GM12878 (cell line): ENCODE data around the gene NPHP1. TPM values are rescaled to one million over a fixed set of nuclear protein-coding genes. Genes with fewer than 3 reads are reported as not detected.

ENCODE experiments used
- ATAC-seq: fragments of 200-7000 bp; cut with Tn5 transposase; 3 replicates; pipeline ENCODE4 v1.9.1; 2020; ENCODE audit warnings: mild to moderate bottlenecking, moderate library complexity
- BruUV-seq: library from RNA; stranded (reverse); fragments of 400-500 nt; replicated peaks from 2 replicates; lab custom pipeline; 2021; lab: Mats Ljungman, UMichigan
- CTCF ChIA-PET: fragments of 300-600 bp; sonication (Branson Sonifier 250); formaldehyde crosslinking; extraction: SDS; loops from one replicate; lab custom pipeline; 2021; ENCODE audit warnings: inconsistent platforms; lab: Yijun Ruan, JAX
- POLR2A ChIA-PET: fragments of 350-600 bp; formaldehyde crosslinking; extraction: SDS; loops from one replicate; lab custom pipeline; 2021; ENCODE audit warnings: inconsistent platforms; lab: Charles Lee
- RAD21 ChIA-PET: fragments of 300-600 bp; sonication (Branson Sonifier 250); formaldehyde crosslinking; loops from one replicate; lab custom pipeline; 2023; ENCODE audit warnings: antibody characterized with exemption; ENCODE audit not compliant: unreplicated experiment; lab: Charles Lee
- SMC1A ChIA-PET: fragments of 300-600 bp; sonication (Branson Sonifier 250); formaldehyde crosslinking; loops from one replicate; lab custom pipeline; 2023; ENCODE audit not compliant: unreplicated experiment, uncharacterized antibody; lab: Charles Lee
- DNase-seq: peaks from one replicate; pipeline ENCODE4 v3.0.0-alpha.2; 2011; ENCODE audit warnings: low read depth, low spot score
- FAIRE-seq: peaks from 3 replicates; lab custom pipeline; 2011; peaks lifted over from hg19 to GRCh38; lab: Jason Lieb, UNC
- H2AFZ ChIP-seq: 2 replicates; pipeline ENCODE4 v1.6.0; 2011; ENCODE audit warnings: low read depth, low read length, control low read depth; ENCODE audit not compliant: control insufficient read depth
- H3K27ac ChIP-seq: 2 replicates; pipeline ENCODE4 v1.5.1; 2011; ENCODE audit warnings: control low read depth; ENCODE audit not compliant: control insufficient read depth, insufficient read depth
- H3K27me3 ChIP-seq, 2 experiments: replicated peaks in 1 of 2; 2 replicates each; pipeline versions ENCODE4 v1.6.0 to v1.6.1; 2011; ENCODE audit warnings: low read length in 1 of 2; ENCODE audit not compliant: control insufficient read depth in 2 of 2, insufficient read depth in 2 of 2
- H3K36me3 ChIP-seq, 2 experiments: 2 replicates each; pipeline ENCODE4 v1.5.1; 2011; ENCODE audit warnings: low read length in 1 of 2; ENCODE audit not compliant: control insufficient read depth in 2 of 2, insufficient read depth in 2 of 2
- H3K4me1 ChIP-seq: 2 replicates; pipeline ENCODE4 v1.6.1; 2011; ENCODE audit warnings: mild to moderate bottlenecking, low read length, moderate library complexity, mixed read lengths; ENCODE audit not compliant: control insufficient read depth, insufficient read depth
- H3K4me2 ChIP-seq: 2 replicates; pipeline ENCODE4 v1.6.0; 2011; ENCODE audit warnings: control low read depth; ENCODE audit not compliant: control insufficient read depth, insufficient read depth
- H3K4me3 ChIP-seq: fragments of 200-600 bp; sonication (generic); 2 replicates; pipeline ENCODE4 v1.5.1; 2016
- H3K79me2 ChIP-seq: 2 replicates; pipeline ENCODE4 v1.6.0; 2011; ENCODE audit warnings: low read length; ENCODE audit not compliant: control insufficient read depth, insufficient read depth
- H3K9ac ChIP-seq: 2 replicates; pipeline ENCODE4 v1.8.0; 2011; ENCODE audit warnings: low read length, control low read depth, mixed read lengths; ENCODE audit not compliant: control insufficient read depth, insufficient read depth
- H3K9me3 ChIP-seq: replicated peaks from 3 replicates; pipeline ENCODE4 v1.5.1; 2011; ENCODE audit warnings: mild to moderate bottlenecking, low read length; ENCODE audit not compliant: control insufficient read depth, insufficient read depth
- H4K20me1 ChIP-seq: 2 replicates; pipeline ENCODE4 v1.6.0; 2011; ENCODE audit not compliant: control insufficient read depth, insufficient read depth
- ATF3 ChIP-seq: IDR thresholded peaks from 2 replicates; pipeline ENCODE4 v1.6.1; 2011; ENCODE audit warnings: low read depth, mild to moderate bottlenecking, low read length, moderate library complexity, borderline replicate concordance; ENCODE audit errors: extremely low read depth
- EGR1 ChIP-seq, 2 experiments: IDR thresholded peaks; 1 replicate in 1 of 2; 2 replicates in 1 of 2; pipeline ENCODE4 v1.6.1; 2011 to 2012; ENCODE audit warnings: low read depth in 2 of 2, low read length in 2 of 2, borderline replicate concordance in 1 of 2, mild to moderate bottlenecking in 1 of 2, moderate library complexity in 1 of 2
- HDAC2 ChIP-seq: fragments of 200-600 bp; sonication (generic); IDR thresholded peaks from 2 replicates; pipeline ENCODE4 v1.6.1; 2017
- SRF ChIP-seq, 2 experiments: IDR thresholded peaks; 2 replicates each; pipeline ENCODE4 v1.6.1; 2011; ENCODE audit warnings: low read depth in 2 of 2, low read length in 2 of 2, mild to moderate bottlenecking in 1 of 2, moderate library complexity in 1 of 2
- TAF1 ChIP-seq: IDR thresholded peaks from 2 replicates; pipeline ENCODE4 v1.6.1; 2011; ENCODE audit warnings: mild to moderate bottlenecking, low read depth, low read length, borderline replicate concordance
- TARDBP ChIP-seq: IDR thresholded peaks from 2 replicates; pipeline ENCODE4 v1.6.1; 2016; ENCODE audit warnings: borderline replicate concordance
- TBL1XR1 ChIP-seq: IDR thresholded peaks from 2 replicates; pipeline ENCODE4 v1.6.1; 2012; ENCODE audit warnings: low read depth, low read length, improper control_type of control experiment
- ZBTB33 ChIP-seq: fragments of 450-650 bp; IDR thresholded peaks from 2 replicates; pipeline ENCODE4 v1.6.1; 2017; ENCODE audit warnings: mild to moderate bottlenecking
- ZNF687 ChIP-seq: fragments of 450-650 bp; IDR thresholded peaks from 2 replicates; pipeline ENCODE4 v1.6.1; 2017; ENCODE audit warnings: mild to moderate bottlenecking, moderate library complexity
- WGBS: methylation state at CpG from one replicate; pipeline ENCODE4 v1.1.6; 2016; ENCODE audit warnings: low lambda C conversion rate; ENCODE audit not compliant: insufficient replicate concordance, insufficient coverage; ENCODE audit errors: missing lambda C conversion rate; 5-methylcytosine and 5-hydroxymethylcytosine counted together
- in situ Hi-C: fragments of 300-500 bp; cut with MboI; formaldehyde crosslinking; loops from 9 replicates; pipeline ENCODE4 v1.14.3; 2018; ENCODE audit warnings: mixed read lengths
- intact Hi-C: fragments of 100-400 bp; cut with micrococcal nuclease; formaldehyde crosslinking; loops from one replicate; pipeline ENCODE4 v1.14.2; 2022; ENCODE audit not compliant: unreplicated experiment
- polyA plus RNA-seq, 11 experiments: library from polyadenylated mRNA; depleted of rRNA in 4 of 11; unstranded in 6 of 11; stranded (reverse) in 5 of 11; fragments of >200 nt; fragmentation: Nextera tagmentation in 4 of 11; fragmentation: Illumina TruSeq in 1 of 11; extraction: Ambion mirVana in 4 of 11; extraction: Trizol in 1 of 11; gene quantifications; 1 replicate in 1 of 11; 2 replicates in 10 of 11; pipeline versions ENCODE4 v1.2.1 to v1.2.3, GENCODE V29; 2011 to 2016; ENCODE audit warnings: inconsistent platforms in 2 of 11, missing spikeins in 2 of 11, low read depth in 1 of 11
- total RNA-seq, 4 experiments: library from RNA; depleted of rRNA in 3 of 4; stranded (reverse); fragments of >200 nt in 3 of 4; fragmentation: Illumina TruSeq in 1 of 4; extraction: Trizol in 1 of 4; gene quantifications; 2 replicates each; pipeline versions ENCODE4 v1.2.1 to v1.2.3, GENCODE V29; 2013 to 2021

NPHP1 gene
- total and polyA plus RNA-seq, 10 of the 15 experiments (the other 5 are each of a cell fraction or from before 2014, with no cell fraction given): 0.23 to 3.5 (median 1.2) TPM

DNA sequence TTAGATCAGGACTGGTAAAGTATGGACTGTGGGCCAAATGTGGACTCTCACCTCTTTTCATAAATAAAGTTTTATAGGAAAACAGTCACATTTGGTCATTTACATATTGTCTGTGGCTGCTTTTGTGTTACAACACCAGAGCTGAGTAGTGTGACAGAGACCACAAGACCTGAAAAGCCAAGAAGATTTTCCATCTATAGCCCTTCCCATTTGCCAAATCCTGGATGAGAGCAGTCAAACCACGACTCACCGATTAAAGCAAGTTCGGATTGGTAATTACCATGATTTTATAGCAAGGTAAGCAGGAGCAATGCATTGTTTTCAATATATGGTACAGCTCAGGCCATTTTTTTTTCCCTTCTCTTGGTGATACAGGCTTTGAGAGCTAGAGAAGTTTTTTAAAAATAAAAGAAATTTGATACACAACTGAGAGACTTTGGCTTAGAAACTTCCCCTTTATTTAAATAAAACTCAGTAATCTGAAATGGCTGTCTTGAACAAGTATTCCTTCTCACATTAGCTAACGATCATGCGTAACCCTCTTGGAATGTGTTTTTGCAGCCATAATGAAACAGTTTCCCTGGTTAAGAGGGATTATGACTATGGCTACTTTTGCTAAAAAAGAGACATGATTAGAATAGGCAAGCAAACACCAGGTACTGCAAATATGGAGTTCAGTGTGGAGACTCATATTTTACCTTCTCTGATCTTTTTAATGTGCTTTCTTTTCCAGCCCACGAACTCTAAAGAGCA, 79.7 kb downstream of the NPHP1 start (continued):
- TF ChIP-seq ZBTB33 (no peak), HDAC2 (no peak)
- TF ChIP-seq, all 136 proteins: peak for 0

- H3K27ac ChIP-seq: no peak overlapping the region
- H3K79me2 ChIP-seq: no peaks in the 10 kb centered on the region
- ChIA-PET CTCF (no interaction called here), RAD21 (no interaction called here), POLR2A (no interaction called here), SMC1A (no interaction called here)
- TF ChIP-seq TBL1XR1: no peak
- TF ChIP-seq TAF1: no peak
- no peak for TF ChIP-seq ZNF687
- no peak for TF ChIP-seq EGR1 (IDR thresholded peaks at IDR 0.05; ENCODE audit: borderline replicate concordance in 1 of 2, low read depth in 2 of 2, low read length in 2 of 2)
- TF ChIP-seq SRF (IDR thresholded peaks at IDR 0.05; ENCODE audit: low read depth in 2 of 2, low read length in 2 of 2): no peak
- no peak for TF ChIP-seq TARDBP
- TF ChIP-seq ATF3: no peak
- H3K4me1 ChIP-seq: no peaks in the 10 kb centered on the region
- no peak overlapping the region for H3K9ac ChIP-seq
- BruUV-seq: no TSS peak
- 15% methylated on average over 4 of the region's 4 CpGs for WGBS
- intact Hi-C loops: no loop called here
- ATAC-seq (peak; percentile 27; the same call in 1 of the 3 replicates), FAIRE-seq (no peak), DNase-seq (no peak)
- no peaks in the 10 kb centered on the region for H4K20me1 ChIP-seq
- no peak overlapping the region for H2AFZ ChIP-seq
- H3K27me3 ChIP-seq: peaks cover 0 to 3% of the 10 kb centered on the region in 2 experiments; a peak in 1 of 4 replicates
- no peak overlapping the region for H3K4me2 ChIP-seq
- H3K36me3 ChIP-seq: no peaks in the 10 kb centered on the region
- H3K9me3 ChIP-seq: no peaks in the 10 kb centered on the region
- in situ Hi-C loops: no loop called here
- H3K4me3 ChIP-seq: no peak overlapping the region
Observed at GRCh38 chr2:110124038-110124825, 80.6 kb downstream of the NPHP1 start.
